Measurements from ENCODE around the gene KCNH4. TPM values are rescaled to one million over a fixed set of nuclear protein-coding genes. Genes with fewer than 3 reads are reported as not detected.

Gene KCNH4
- total RNA-seq, 1 experiment from 2014 or later: 1.5 TPM

- no peak overlapping the region for H3K27ac ChIP-seq (ENCODE audit: low read length)
- no peaks in the 10 kb centered on the region for H3K9me3 ChIP-seq (ENCODE audit: control insufficient read depth, insufficient read depth, low read depth, low read length)
- CTCF ChIA-PET: interaction anchor here (1.2 kb wide), 1 partner anchor 67 kb away, joined by 3 read pairs; no protein-coding TSS in a partner anchor
- POLR2A ChIA-PET: no interaction called here
- BruUV-seq (replicated peaks): no TSS peak
- no peak for DNase-seq (ENCODE audit: low read depth, low spot score)
- no peak overlapping the region; a peak in 1 of 4 replicates for H3K4me3 ChIP-seq (ENCODE audit: low read depth in 2 of 2, low read length in 2 of 2)
- intact Hi-C loops (cut with micrococcal nuclease; ENCODE audit: unreplicated experiment) (no loop called here), in situ Hi-C loops (cut with HindIII; ENCODE audit: low pct_unique_long_range_greater_than_20kb, low sequenced_read_pairs) (no loop called here)
- TF ChIP-seq REST (IDR thresholded peaks at IDR 0.05; ENCODE audit: insufficient read depth in 1 of 2, low read depth in 2 of 2, low read length in 1 of 2) (peak; percentile 93 to 95), CTCF (IDR thresholded peaks at IDR 0.05) (no peak)
- H3K36me3 ChIP-seq (ENCODE audit: control insufficient read depth, insufficient read depth, low read length): no peaks in the 10 kb centered on the region
- ATAC-seq: no peak
- no peaks in the 10 kb centered on the region for H3K27me3 ChIP-seq (ENCODE audit: control insufficient read depth, insufficient read depth, low read length)
- peaks cover 11% of the 10 kb centered on the region for H3K4me1 ChIP-seq (ENCODE audit: control insufficient read depth, insufficient read depth, low read length)
These were observed 981 bp downstream of the KCNH4 start for GRCh38 chr17:42179911-42180410.

- Histone ChIP-seq H3K36me3 (ENCODE audit: control insufficient read depth, insufficient read depth, low read length) (no peaks in the 10 kb centered on the region), H3K4me1 (ENCODE audit: control insufficient read depth, insufficient read depth, low read length) (peaks cover 4% of the 10 kb centered on the region), H3K4me3 (ENCODE audit: low read depth in 2 of 2, low read length in 2 of 2) (no peak overlapping the region), H3K27ac (ENCODE audit: low read length) (no peak overlapping the region), H3K27me3 (ENCODE audit: control insufficient read depth, insufficient read depth, low read length) (no peaks in the 10 kb centered on the region), H3K9me3 (ENCODE audit: control insufficient read depth, insufficient read depth, low read depth, low read length) (no peaks in the 10 kb centered on the region)
- in situ Hi-C loops (cut with HindIII; ENCODE audit: low pct_unique_long_range_greater_than_20kb, low sequenced_read_pairs): no loop called here
- intact Hi-C loops (cut with micrococcal nuclease; ENCODE audit: unreplicated experiment): no loop called here
- CTCF ChIA-PET: interaction anchor here (1.2 kb wide), 1 partner anchor 67 kb away, joined by 3 read pairs; no protein-coding TSS in a partner anchor
- POLR2A ChIA-PET: no interaction called here
- no peak for TF ChIP-seq TCF7L2 (IDR thresholded peaks at IDR 0.05; ENCODE audit: low read depth, low read length)
- TF ChIP-seq SIN3A (IDR thresholded peaks at IDR 0.05; ENCODE audit: borderline replicate concordance, insufficient read depth, low read depth, low read length): no peak
- DNase-seq (ENCODE audit: low read depth, low spot score): no peak
- ATAC-seq: no peak
- BruUV-seq (replicated peaks): no TSS peak
These were observed 1.6 kb downstream of the KCNH4 start for GRCh38 chr17:42179335-42179734.

- Histone ChIP-seq H3K9me3 (ENCODE audit: control insufficient read depth, insufficient read depth, low read depth, low read length) (no peaks in the 10 kb centered on the region), H3K27ac (ENCODE audit: low read length) (no peak overlapping the region), H3K4me1 (ENCODE audit: control insufficient read depth, insufficient read depth, low read length) (peaks cover 4% of the 10 kb centered on the region), H3K4me3 (ENCODE audit: low read depth in 2 of 2, low read length in 2 of 2) (no peak overlapping the region), H3K27me3 (ENCODE audit: control insufficient read depth, insufficient read depth, low read length) (no peaks in the 10 kb centered on the region), H3K36me3 (ENCODE audit: control insufficient read depth, insufficient read depth, low read length) (no peaks in the 10 kb centered on the region)
- DNase-seq (ENCODE audit: low read depth, low spot score) (no peak), ATAC-seq (no peak)
- no TSS peak for BruUV-seq (replicated peaks)
- TF ChIP-seq REST (IDR thresholded peaks at IDR 0.05; ENCODE audit: insufficient read depth in 1 of 2, low read depth in 2 of 2, low read length in 1 of 2) (no peak), SIN3A (IDR thresholded peaks at IDR 0.05; ENCODE audit: borderline replicate concordance, insufficient read depth, low read depth, low read length) (no peak), POLR2AphosphoS5 (IDR thresholded peaks at IDR 0.05; ENCODE audit: low read depth, low read length) (no peak), CTCF (IDR thresholded peaks at IDR 0.05) (no peak), TCF7L2 (IDR thresholded peaks at IDR 0.05; ENCODE audit: low read depth, low read length) (no peak)
- CTCF ChIA-PET: no interaction called here
- in situ Hi-C loops (cut with HindIII; ENCODE audit: low pct_unique_long_range_greater_than_20kb, low sequenced_read_pairs): no loop called here
- POLR2A ChIA-PET: no interaction called here
- intact Hi-C loops (cut with micrococcal nuclease; ENCODE audit: unreplicated experiment): no loop called here
These were observed 2.1 kb downstream of the KCNH4 start for GRCh38 chr17:42178817-42179216.

Measured in Panc1 (cell line).